ENCODE data around the gene TRPM2. TPM values are rescaled to one million over a fixed set of nuclear protein-coding genes. Genes with fewer than 3 reads are reported as not detected.
"Not testable (repeated sequence)": the region's sequence is repeated elsewhere in the genome, so short reads cannot be mapped to it uniquely, and the experiment has no call there.

Gene TRPM2
- total and polyA plus RNA-seq, 2 donors = 2.7 to 9.4 TPM

DNA sequence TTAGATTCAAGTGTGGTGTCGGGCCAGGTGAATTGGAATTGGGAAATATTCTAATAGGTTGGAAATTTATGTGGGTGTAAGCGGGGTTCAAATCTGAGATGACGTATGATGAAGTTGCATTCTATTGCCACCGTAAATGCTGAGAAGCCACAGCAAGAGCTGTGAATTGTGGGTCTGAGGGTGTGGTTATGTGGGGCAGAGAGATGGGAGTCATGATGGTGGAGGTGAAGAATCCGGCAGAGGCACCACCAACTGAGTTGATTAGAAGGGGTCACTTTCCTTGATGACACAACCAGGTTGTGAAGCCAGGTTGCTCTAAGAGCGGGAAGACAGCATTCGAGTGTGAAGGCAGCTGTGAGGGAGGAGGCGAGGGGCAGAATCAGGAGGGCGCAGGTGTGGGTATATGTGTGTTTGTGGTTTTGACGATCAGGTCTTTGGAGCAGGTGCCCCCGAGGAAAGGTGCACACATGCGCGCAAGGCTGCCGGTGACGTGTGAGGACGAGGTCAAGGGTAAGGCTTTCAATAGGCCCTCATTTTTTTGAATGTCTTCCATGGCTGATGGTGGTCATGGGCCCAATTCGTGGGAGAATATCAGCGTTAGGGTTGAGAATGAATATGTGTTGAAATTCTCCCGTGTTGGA lies 120.6 kb downstream of the TRPM2 start:
- 94% methylated on average over 19 of the region's 19 CpGs for WGBS
- H3K36me3 ChIP-seq (ENCODE audit: control insufficient read depth in 2 of 2, insufficient read depth in 2 of 2, low read length in 1 of 2) = no peaks in the 10 kb centered on the region
- H3K27me3 ChIP-seq (ENCODE audit: control insufficient read depth in 2 of 2, insufficient read depth in 1 of 2, low read length in 1 of 2) = peaks cover 0 to 3% of the 10 kb centered on the region in 2 donors
- H3K4me3 ChIP-seq (ENCODE audit: low read length in 2 of 2) = no peak overlapping the region
- H3K4me1 ChIP-seq (ENCODE audit: control insufficient read depth in 2 of 2, insufficient read depth in 2 of 2, low read length in 2 of 2) = no peaks in the 10 kb centered on the region
- DNase-seq (ENCODE audit: low read depth in 6 of 9, low spot score in 9 of 9) = no peak
- H3K9me3 ChIP-seq (ENCODE audit: control insufficient read depth in 2 of 2, insufficient read depth in 1 of 2, low read length in 1 of 2) = no peaks in the 10 kb centered on the region
- H3K27ac ChIP-seq (ENCODE audit: low read depth in 1 of 2, low read length in 1 of 2) = no peak overlapping the region

DNA sequence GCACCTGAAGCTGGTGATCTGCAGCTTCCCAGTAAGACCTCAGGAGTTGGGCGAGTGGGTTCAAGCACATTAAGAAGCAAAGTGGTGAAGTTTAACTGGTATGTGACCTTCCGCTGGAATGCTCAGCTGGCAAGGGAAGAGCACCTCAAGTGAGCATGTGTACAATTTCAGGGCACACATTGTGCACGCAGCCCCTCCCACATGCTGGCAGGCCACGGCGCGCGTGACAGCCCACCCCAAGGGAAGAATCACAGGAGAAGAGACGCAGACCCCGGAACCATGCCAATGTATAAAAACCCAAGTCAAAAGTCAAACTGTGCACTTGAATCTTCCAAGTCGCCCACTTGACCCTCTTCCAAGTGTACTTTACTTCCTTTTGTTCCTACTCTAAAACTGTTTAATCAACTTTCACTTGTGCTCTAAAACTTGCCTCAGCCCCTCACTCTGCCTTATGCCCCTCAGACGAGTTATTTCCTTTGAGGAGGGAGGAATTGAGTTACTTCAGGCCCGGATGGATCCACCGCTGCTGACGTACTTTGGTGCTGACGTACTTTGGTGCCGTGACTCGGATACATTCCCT lies 121.9 kb downstream of the TRPM2 start:
- Histone ChIP-seq H3K4me3 (ENCODE audit: low read length in 2 of 2) (no peak overlapping the region), H3K9me3 (ENCODE audit: control insufficient read depth in 2 of 2, insufficient read depth in 1 of 2, low read length in 1 of 2) (no peaks in the 10 kb centered on the region), H3K27ac (ENCODE audit: low read depth in 1 of 2, low read length in 1 of 2) (no peak overlapping the region), H3K4me1 (ENCODE audit: control insufficient read depth in 2 of 2, insufficient read depth in 2 of 2, low read length in 2 of 2) (no peaks in the 10 kb centered on the region), H3K36me3 (ENCODE audit: control insufficient read depth in 2 of 2, insufficient read depth in 2 of 2, low read length in 1 of 2) (no peaks in the 10 kb centered on the region), H3K27me3 (ENCODE audit: control insufficient read depth in 2 of 2, insufficient read depth in 1 of 2, low read length in 1 of 2) (peaks cover 0 to 3% of the 10 kb centered on the region in 2 donors)
- DNase-seq (ENCODE audit: low read depth in 6 of 9, low spot score in 9 of 9) = no peak
- 95% methylated on average over 17 of the region's 17 CpGs for WGBS

DNA sequence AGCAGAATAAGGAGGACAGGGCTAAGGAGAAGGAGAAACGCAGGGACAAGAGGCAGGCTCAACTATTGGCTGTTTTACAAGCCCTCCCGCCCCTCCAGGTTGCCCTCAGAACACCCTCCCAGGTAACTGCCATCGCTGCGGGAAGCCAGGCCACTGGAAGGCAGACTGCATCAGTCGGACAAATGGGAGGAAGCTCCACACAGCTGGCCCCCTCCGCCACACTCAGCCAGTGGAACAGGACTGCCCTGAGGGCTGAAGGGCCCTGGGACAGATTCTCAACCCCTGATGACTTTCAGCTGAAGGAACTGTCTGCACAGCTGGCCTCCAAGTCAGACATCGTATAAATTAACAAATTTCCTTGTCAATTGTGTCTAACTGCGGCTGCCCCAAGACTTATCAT lies 123.7 kb downstream of the TRPM2 start:
- 90% methylated on average over 8 of the region's 8 CpGs for WGBS

DNA sequence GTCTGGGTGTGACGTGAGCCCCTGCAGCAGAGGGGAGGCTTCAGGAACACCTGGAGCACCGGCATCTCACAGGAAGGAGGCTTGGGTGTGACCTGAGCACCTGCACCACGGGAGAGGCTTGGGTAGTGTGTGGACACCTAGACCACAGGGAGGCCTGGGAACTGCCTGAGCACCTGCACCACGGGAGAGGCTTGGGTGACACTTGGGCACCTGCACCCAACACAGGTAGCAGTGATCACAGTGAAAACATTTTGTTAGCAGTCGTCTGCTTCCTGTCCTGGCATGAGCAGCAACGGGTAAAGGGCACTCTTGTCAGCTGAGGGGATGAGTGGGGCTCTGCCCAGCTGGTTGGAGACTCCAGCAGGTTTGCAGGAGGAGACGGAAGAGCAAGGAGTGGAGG lies 124.3 kb downstream of the TRPM2 start:
- 70% methylated on average over 7 of the region's 7 CpGs for WGBS
- H3K27ac ChIP-seq (ENCODE audit: low read depth in 1 of 2, low read length in 1 of 2) = no peak overlapping the region
- no peaks in the 10 kb centered on the region for H3K9me3 ChIP-seq (ENCODE audit: control insufficient read depth in 2 of 2, insufficient read depth in 1 of 2, low read length in 1 of 2)
- no peak overlapping the region for H3K4me3 ChIP-seq (ENCODE audit: low read length in 2 of 2)
- DNase-seq (ENCODE audit: low read depth in 6 of 9, low spot score in 9 of 9) = no peak
- peaks cover 0 to 3% of the 10 kb centered on the region in 2 donors for H3K27me3 ChIP-seq (ENCODE audit: control insufficient read depth in 2 of 2, insufficient read depth in 1 of 2, low read length in 1 of 2)
- no peaks in the 10 kb centered on the region for H3K4me1 ChIP-seq (ENCODE audit: control insufficient read depth in 2 of 2, insufficient read depth in 2 of 2, low read length in 2 of 2)
- no peaks in the 10 kb centered on the region for H3K36me3 ChIP-seq (ENCODE audit: control insufficient read depth in 2 of 2, insufficient read depth in 2 of 2, low read length in 1 of 2)

More for the DNA sequence above, 123.7 kb downstream of the TRPM2 start:
- Histone ChIP-seq H3K36me3 (ENCODE audit: control insufficient read depth in 2 of 2, insufficient read depth in 2 of 2, low read length in 1 of 2) (no peaks in the 10 kb centered on the region), H3K9me3 (ENCODE audit: control insufficient read depth in 2 of 2, insufficient read depth in 1 of 2, low read length in 1 of 2) (no peaks in the 10 kb centered on the region), H3K4me3 (ENCODE audit: low read length in 2 of 2) (no peak overlapping the region), H3K27me3 (ENCODE audit: control insufficient read depth in 2 of 2, insufficient read depth in 1 of 2, low read length in 1 of 2) (peaks cover 0 to 3% of the 10 kb centered on the region in 2 donors), H3K27ac (ENCODE audit: low read depth in 1 of 2, low read length in 1 of 2) (no peak overlapping the region), H3K4me1 (ENCODE audit: control insufficient read depth in 2 of 2, insufficient read depth in 2 of 2, low read length in 2 of 2) (no peaks in the 10 kb centered on the region)
- no peak for DNase-seq (ENCODE audit: low read depth in 6 of 9, low spot score in 9 of 9)

DNA sequence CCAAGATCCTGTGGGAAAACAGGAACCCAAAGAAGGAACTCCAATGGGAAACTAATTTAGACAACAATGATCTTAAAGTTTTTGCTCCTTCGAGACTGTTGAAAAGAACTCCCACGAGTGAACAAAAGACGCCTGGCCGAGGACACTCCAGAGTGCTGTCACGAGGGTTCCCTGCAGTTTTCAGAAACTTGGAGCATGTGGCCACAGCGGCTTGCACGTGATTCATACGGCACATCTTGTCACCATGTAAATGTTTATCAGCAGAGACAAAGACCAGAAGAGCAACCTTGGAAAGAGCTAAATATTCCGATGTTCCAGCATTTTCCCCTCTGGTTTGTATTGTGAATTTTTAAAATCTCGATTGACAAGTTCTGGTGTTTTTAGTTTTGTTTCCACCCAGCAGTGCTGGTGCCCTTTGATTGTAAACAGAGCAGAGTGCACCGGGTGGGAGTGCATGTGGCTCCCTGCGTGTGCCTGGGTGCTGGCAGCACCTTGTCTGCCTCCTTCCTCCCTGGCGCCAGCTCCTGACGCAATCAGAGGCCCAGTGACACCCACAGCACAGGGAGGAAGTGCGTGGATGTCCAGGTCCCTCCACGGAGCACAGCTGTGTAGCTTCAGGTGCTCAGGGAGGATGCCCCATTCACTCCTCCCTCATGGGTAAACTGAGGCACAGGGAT lies 124.8 kb downstream of the TRPM2 start:
- no peak overlapping the region for H3K27ac ChIP-seq (ENCODE audit: low read depth in 1 of 2, low read length in 1 of 2)
- no peak overlapping the region for H3K4me3 ChIP-seq (ENCODE audit: low read length in 2 of 2)
- H3K36me3 ChIP-seq (ENCODE audit: control insufficient read depth in 2 of 2, insufficient read depth in 2 of 2, low read length in 1 of 2) = no peaks in the 10 kb centered on the region
- no peaks in the 10 kb centered on the region for H3K4me1 ChIP-seq (ENCODE audit: control insufficient read depth in 2 of 2, insufficient read depth in 2 of 2, low read length in 2 of 2)
- peaks cover 0 to 3% of the 10 kb centered on the region in 2 donors for H3K27me3 ChIP-seq (ENCODE audit: control insufficient read depth in 2 of 2, insufficient read depth in 1 of 2, low read length in 1 of 2)
- no peak for DNase-seq (ENCODE audit: low read depth in 6 of 9, low spot score in 9 of 9)
- 90% methylated on average over 16 of the region's 16 CpGs for WGBS
- no peaks in the 10 kb centered on the region for H3K9me3 ChIP-seq (ENCODE audit: control insufficient read depth in 2 of 2, insufficient read depth in 1 of 2, low read length in 1 of 2)

DNA sequence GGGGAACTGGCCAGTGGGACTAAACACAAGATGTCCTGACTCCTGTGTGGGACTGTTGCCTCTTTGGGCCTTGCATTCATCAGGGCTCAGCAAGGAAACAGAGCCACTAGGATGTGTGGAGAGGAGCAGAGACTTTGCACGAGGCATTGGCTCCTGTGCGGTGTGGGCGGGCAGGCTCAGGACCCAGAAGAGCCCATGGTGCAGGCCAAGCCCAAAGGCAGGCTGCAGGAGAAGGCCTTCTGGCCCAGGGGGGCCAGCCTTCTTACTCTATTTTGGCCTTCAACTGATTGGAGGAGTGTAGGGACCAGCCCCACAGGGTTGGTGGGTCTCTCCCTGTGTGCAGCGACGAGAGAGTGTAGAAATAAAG lies 125.4 kb downstream of the TRPM2 start:
- H3K27me3 ChIP-seq (ENCODE audit: control insufficient read depth in 2 of 2, insufficient read depth in 1 of 2, low read length in 1 of 2) = peaks cover 0 to 6% of the 10 kb centered on the region in 2 donors
- H3K9me3 ChIP-seq (ENCODE audit: control insufficient read depth in 2 of 2, insufficient read depth in 1 of 2, low read length in 1 of 2) = no peaks in the 10 kb centered on the region
- H3K4me3 ChIP-seq (ENCODE audit: low read length in 2 of 2) = no peak overlapping the region
- H3K27ac ChIP-seq (ENCODE audit: low read depth in 1 of 2, low read length in 1 of 2) = no peak overlapping the region
- H3K4me1 ChIP-seq (ENCODE audit: control insufficient read depth in 2 of 2, insufficient read depth in 2 of 2, low read length in 2 of 2) = no peaks in the 10 kb centered on the region
- H3K36me3 ChIP-seq (ENCODE audit: control insufficient read depth in 2 of 2, insufficient read depth in 2 of 2, low read length in 1 of 2) = no peaks in the 10 kb centered on the region
- no peak for DNase-seq (ENCODE audit: low read depth in 6 of 9, low spot score in 9 of 9)
- 95% methylated on average over 5 of the region's 5 CpGs for WGBS

DNA sequence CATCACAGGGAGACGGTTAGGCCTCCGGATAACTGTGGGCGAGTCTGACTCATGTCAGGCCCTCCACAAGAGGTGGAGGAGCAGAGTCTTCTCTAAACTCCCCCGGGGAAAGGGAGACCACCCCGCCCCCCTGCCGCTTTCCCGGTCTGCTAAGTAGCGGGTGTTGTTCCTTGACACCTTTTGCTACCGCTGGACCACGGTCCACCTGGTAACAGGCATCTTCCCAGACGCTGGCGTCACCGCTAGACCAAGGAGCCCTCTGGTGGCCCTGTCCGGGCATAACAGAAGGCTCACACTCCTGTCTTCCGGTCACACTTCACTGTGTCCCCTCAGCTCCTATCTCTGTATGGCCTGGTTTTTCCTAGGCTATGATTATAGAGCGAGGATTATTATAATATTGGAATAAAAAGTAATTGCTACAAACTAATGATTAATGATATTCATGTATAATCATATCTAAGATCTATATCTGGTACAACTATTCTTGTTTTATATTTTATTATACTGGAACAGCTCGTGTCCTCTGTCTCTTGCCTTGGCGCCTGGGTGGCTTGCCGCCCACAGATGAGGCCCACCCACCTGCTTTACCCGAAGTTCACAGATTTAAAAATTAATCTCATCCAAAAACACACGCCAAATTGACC lies 126.3 kb downstream of the TRPM2 start:
- not testable (repeated sequence) for H3K4me3 ChIP-seq (ENCODE audit: low read length in 2 of 2); H3K9me3 ChIP-seq (ENCODE audit: control insufficient read depth in 2 of 2, insufficient read depth in 1 of 2, low read length in 1 of 2); DNase-seq (ENCODE audit: low read depth in 6 of 9, low spot score in 9 of 9); H3K27ac ChIP-seq (ENCODE audit: low read depth in 1 of 2, low read length in 1 of 2); H3K27me3 ChIP-seq (ENCODE audit: control insufficient read depth in 2 of 2, insufficient read depth in 1 of 2, low read length in 1 of 2); H3K4me1 ChIP-seq (ENCODE audit: control insufficient read depth in 2 of 2, insufficient read depth in 2 of 2, low read length in 2 of 2); H3K36me3 ChIP-seq (ENCODE audit: control insufficient read depth in 2 of 2, insufficient read depth in 2 of 2, low read length in 1 of 2)
- WGBS = 55% methylated on average over 21 of the region's 21 CpGs

DNA sequence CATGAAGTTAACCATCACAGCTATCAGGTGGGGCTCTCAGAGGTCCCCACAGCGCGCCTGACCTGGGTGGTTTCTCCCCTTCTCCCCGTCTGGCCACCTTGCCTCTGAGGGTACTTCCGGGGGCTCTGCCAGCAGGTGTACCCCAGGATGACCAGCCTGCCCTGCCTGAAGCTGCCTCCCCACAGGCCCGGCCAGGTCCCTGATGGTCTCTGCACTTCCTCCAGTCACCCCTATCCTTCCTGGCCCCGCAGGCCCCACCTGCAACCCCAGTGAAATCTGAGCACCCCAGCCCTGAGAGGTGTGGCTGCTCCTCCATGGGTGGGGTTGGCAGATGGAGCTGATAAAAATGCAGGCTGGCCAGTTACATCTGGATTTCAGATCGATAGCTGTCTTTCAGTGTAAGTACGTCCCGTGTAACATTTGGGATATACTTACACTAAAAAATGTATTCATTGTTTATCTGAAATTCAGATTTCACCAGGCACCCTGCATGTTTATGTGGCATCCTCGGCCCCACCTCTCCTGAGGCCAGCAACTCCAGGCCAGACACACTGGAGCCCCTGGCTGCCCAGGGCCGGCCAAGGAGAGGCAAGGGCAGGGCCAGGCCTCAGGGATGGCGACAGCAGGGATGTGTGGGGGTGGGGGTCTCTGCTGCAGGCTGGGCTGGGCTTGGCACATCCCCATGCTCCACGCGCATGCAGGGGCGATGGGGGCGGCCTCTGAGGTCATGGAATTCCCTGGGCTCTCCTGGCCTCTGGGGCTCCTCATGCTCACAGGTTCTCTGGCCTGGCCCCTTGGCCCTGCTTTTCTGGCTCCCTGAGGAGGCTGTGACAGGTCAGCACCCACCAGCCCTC lies 127.0 kb downstream of the TRPM2 start:
- DNase-seq (ENCODE audit: low read depth in 6 of 9, low spot score in 9 of 9) = no peak
- no peak overlapping the region for H3K4me3 ChIP-seq (ENCODE audit: low read length in 2 of 2)
- H3K4me1 ChIP-seq (ENCODE audit: control insufficient read depth in 2 of 2, insufficient read depth in 2 of 2, low read length in 2 of 2) = peaks cover 0 to 2% of the 10 kb centered on the region in 2 donors
- no peaks in the 10 kb centered on the region for H3K9me3 ChIP-seq (ENCODE audit: control insufficient read depth in 2 of 2, insufficient read depth in 1 of 2, low read length in 1 of 2)
- peaks cover 0 to 8% of the 10 kb centered on the region in 2 donors for H3K27me3 ChIP-seq (ENCODE audit: control insufficient read depth in 2 of 2, insufficient read depth in 1 of 2, low read length in 1 of 2)
- WGBS = 87% methylated on average over 16 of the region's 16 CpGs
- no peak overlapping the region for H3K27ac ChIP-seq (ENCODE audit: low read depth in 1 of 2, low read length in 1 of 2)
- H3K36me3 ChIP-seq (ENCODE audit: control insufficient read depth in 2 of 2, insufficient read depth in 2 of 2, low read length in 1 of 2) = no peaks in the 10 kb centered on the region
